Lower lobe of right lung (tissue), 2 donors: ENCODE results near the gene KIZ. TPM values are rescaled to one million over a fixed set of nuclear protein-coding genes. Genes with fewer than 3 reads are reported as not detected.

Experiments
- ATAC-seq, 2 donors: fragments of 200-7000 bp; cut with Tn5 transposase; one replicate each; pipeline ENCODE4 v1.9.1; 2020 to 2022; ENCODE audit warnings: mild to moderate bottlenecking in 2 of 2, moderate library complexity in 2 of 2
- DNase-seq: peaks from one replicate; pipeline ENCODE4 v3.0.0-alpha.2; 2020
- H3K27ac ChIP-seq: fragments of 200-600 bp; one replicate; pipeline ENCODE4 v1.8.0; 2022
- H3K27me3 ChIP-seq: fragments of 200-600 bp; one replicate; pipeline ENCODE4 v1.8.0; 2022; ENCODE audit warnings: low read depth
- H3K36me3 ChIP-seq: fragments of 200-600 bp; one replicate; pipeline ENCODE4 v1.8.0; 2022; ENCODE audit warnings: mild to moderate bottlenecking
- H3K4me1 ChIP-seq: fragments of 200-600 bp; one replicate; pipeline ENCODE4 v1.8.0; 2022
- H3K4me3 ChIP-seq: fragments of 200-600 bp; one replicate; pipeline ENCODE4 v1.8.0; 2022; ENCODE audit warnings: mild to moderate bottlenecking
- H3K9me3 ChIP-seq: fragments of 200-600 bp; one replicate; pipeline ENCODE4 v1.8.0; 2022
- intact Hi-C: fragments of 100-400 bp; cut with DNase I; formaldehyde crosslinking; loops from one replicate; pipeline ENCODE4 v1.11.0; 2022
- total RNA-seq: library from RNA; stranded (reverse); fragmentation: NEBNext Ultra II Directional; extraction: Animal tissue kit (Norgen Biotek cat#: 25700); gene quantifications from one replicate; pipeline ENCODE4 v1.2.1, GENCODE V29; 2021
- TF ChIP-seq, protein P1 (sequence below): fragments of 200-600 bp; IDR thresholded peaks from one replicate; pipeline ENCODE4 v1.8.0; 2022; ENCODE audit warnings: antibody characterized with exemption, mild to moderate bottlenecking
- donor health status: DM: no; HTN: yes; CAD: no; lungs with severe emphysema.

The KIZ gene
- total RNA-seq, 1 donor from 2014 or later, result 19.2 TPM

DNA sequence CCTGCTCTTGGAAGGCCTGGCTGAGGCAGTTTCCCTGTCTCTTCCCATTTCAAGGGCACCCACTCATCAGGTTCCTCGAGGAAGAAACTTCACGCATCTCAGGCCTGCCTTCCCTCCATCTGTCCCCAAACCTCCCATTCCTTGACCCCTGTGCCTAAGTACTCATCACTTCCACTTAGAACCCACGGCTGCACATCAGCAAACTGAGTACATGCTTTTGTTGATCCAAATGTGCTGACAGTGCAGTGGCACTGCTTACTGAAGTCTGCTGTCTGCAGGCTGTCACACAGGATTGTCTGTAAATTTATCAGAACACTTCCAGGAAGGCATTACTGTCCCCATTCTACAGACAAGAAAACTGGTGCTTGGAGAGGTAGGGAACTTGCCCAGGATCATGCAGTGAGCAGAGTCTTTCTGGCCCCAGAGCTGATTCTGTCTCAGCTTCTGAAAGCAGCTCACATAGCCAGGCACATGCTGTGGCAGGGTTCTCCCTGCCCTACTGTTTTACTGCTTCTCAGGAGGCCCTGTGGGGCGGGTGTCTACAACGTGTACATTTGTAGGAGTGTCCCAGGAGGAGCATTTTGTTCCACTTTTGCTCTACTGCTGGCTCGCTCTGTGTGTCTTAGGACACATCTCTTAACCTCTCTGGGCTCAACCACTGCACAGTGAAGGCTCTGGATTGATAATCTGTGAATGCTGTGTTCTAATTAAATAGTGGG lies 113.1 kb downstream of the KIZ start:
- Histone ChIP-seq H3K36me3 (peaks cover 10% of the 10 kb centered on the region), H3K27me3 (no peaks in the 10 kb centered on the region), H3K4me3 (no peak overlapping the region), H3K27ac (no peak overlapping the region), H3K9me3 (no peaks in the 10 kb centered on the region), H3K4me1 (peaks cover 8% of the 10 kb centered on the region)
- intact Hi-C loops, result loop anchor here (5.0 kb wide), 1 partner anchor 268 kb away; no protein-coding TSS in a partner anchor
- TF ChIP-seq, protein P1, sequence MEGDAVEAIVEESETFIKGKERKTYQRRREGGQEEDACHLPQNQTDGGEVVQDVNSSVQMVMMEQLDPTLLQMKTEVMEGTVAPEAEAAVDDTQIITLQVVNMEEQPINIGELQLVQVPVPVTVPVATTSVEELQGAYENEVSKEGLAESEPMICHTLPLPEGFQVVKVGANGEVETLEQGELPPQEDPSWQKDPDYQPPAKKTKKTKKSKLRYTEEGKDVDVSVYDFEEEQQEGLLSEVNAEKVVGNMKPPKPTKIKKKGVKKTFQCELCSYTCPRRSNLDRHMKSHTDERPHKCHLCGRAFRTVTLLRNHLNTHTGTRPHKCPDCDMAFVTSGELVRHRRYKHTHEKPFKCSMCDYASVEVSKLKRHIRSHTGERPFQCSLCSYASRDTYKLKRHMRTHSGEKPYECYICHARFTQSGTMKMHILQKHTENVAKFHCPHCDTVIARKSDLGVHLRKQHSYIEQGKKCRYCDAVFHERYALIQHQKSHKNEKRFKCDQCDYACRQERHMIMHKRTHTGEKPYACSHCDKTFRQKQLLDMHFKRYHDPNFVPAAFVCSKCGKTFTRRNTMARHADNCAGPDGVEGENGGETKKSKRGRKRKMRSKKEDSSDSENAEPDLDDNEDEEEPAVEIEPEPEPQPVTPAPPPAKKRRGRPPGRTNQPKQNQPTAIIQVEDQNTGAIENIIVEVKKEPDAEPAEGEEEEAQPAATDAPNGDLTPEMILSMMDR, result no peak
- DNase-seq (no peak), ATAC-seq (no peak)

DNA sequence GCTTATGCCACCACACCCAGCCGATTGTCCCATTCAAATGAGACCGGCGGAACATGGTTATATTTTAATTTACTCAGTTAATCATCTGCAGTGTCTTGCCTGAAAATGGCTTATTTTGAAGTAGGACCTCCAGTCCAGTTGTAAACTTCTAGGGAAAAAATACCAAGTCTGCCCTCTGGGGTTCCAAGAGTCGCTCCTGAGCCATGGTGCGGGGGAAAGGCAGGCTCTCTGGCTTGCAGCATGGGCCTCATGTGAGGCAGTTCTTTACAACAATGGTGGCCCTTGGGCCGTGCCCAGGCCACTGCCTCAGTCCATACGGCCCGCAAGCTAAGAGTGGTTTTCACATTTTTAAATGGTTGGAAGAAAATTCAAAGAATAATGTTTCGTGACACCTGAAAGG lies 114.5 kb downstream of the KIZ start:
- H3K27ac ChIP-seq, result no peak overlapping the region

DNA sequence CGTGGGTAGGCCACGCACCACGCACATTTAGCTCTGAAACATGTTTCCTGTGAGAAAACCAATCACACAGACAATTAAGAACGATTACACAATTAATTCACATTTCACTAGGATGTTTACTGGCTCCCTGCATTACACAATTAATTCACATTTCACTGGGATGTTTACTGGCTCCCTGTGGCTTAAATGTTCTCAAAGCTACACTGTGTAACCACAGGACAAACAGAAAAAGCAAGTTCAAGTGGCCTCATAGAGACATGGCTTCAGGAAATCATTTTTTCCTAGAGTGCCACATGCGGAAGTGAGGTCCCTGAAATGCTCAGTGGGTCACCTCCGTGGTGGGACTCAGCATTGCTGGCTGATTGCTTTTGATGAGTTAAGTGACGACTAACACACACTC lies 115.5 kb downstream of the KIZ start:
- TF ChIP-seq, protein P1, result no peak
- DNase-seq (no peak), ATAC-seq (no peak)
- Histone ChIP-seq H3K4me1 (no peaks in the 10 kb centered on the region), H3K9me3 (no peaks in the 10 kb centered on the region), H3K27ac (no peak overlapping the region), H3K4me3 (no peak overlapping the region), H3K36me3 (peaks cover 27% of the 10 kb centered on the region), H3K27me3 (no peaks in the 10 kb centered on the region)
- intact Hi-C loops, result no loop called here

More for the DNA sequence above, 114.5 kb downstream of the KIZ start:
- intact Hi-C loops, result no loop called here
- no peak for ATAC-seq
- TF ChIP-seq, protein P1, result no peak
- Histone ChIP-seq H3K36me3 (peaks cover 21% of the 10 kb centered on the region), H3K4me1 (peaks cover 8% of the 10 kb centered on the region), H3K27me3 (no peaks in the 10 kb centered on the region), H3K9me3 (no peaks in the 10 kb centered on the region), H3K4me3 (no peak overlapping the region)
- no peak for DNase-seq

DNA sequence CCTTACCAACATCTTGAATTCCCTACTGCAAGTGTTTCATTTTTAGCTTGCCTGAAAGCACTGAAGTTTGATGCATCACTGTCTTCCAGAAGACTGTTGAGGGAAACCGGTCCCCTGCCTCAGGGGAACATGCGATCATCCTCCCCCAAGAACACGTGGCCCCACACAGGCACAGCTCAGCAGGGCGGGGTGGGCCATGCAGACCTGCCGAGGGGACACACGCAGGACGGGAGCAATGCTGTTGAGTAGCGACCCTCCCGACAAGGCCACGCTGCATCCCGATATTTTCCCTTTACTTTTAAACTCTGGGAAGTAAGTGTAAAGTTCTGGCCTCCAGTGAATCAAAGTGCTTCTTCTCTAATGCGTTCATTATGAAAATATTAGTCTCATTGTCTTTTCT lies 117.9 kb downstream of the KIZ start:
- Histone ChIP-seq H3K9me3 (no peaks in the 10 kb centered on the region), H3K36me3 (peaks cover 23% of the 10 kb centered on the region), H3K4me3 (no peak overlapping the region), H3K27ac (no peak overlapping the region), H3K27me3 (no peaks in the 10 kb centered on the region), H3K4me1 (no peaks in the 10 kb centered on the region)
- no peak for DNase-seq
- TF ChIP-seq, protein P1, result no peak
- ATAC-seq, result no peak
- intact Hi-C loops, result no loop called here

DNA sequence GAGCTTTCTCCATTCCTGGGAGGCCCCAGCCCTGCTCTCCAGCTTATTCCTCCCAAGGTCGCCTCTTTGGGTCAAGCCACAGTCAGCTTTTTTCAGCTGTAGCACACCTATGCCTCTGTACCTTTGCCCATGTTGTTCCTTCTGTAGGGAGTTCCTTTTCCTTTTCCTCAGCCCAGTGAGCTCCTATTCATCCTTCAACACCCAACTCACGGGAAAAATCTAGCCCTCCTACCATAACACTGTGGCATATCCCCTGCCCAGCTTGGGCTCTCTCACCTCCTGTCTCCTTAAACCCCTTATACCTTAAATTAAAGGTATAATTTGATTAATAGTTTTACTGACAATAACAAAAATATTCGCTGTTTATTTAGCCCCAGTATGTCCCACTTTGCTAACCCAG lies 118.9 kb downstream of the KIZ start:
- intact Hi-C loops, result no loop called here
- peaks cover 18% of the 10 kb centered on the region for H3K36me3 ChIP-seq

More for the DNA sequence above, 118.9 kb downstream of the KIZ start:
- H3K4me3 ChIP-seq, result no peak overlapping the region
- H3K27ac ChIP-seq, result no peak overlapping the region
- TF ChIP-seq, protein P1, result no peak
- H3K27me3 ChIP-seq, result no peaks in the 10 kb centered on the region
- no peaks in the 10 kb centered on the region for H3K9me3 ChIP-seq
- ATAC-seq (no peak), DNase-seq (no peak)
- no peaks in the 10 kb centered on the region for H3K4me1 ChIP-seq
